GM18909 (cell line): ENCODE results near the gene ZDBF2.
A peak's percentile ranks its signal among the peaks of the same experiment; 100 is the strongest.
"Not testable (repeated sequence)": the region's sequence is repeated elsewhere in the genome, so short reads cannot be mapped to it uniquely, and the experiment has no call there.

ENCODE experiments used
- ATAC-seq: cut with Tn5 transposase; IDR thresholded peaks from one replicate; pipeline ENCODE4 v1.9.1; 2021; ENCODE audit warnings: mild to moderate bottlenecking; ENCODE audit not compliant: unreplicated experiment, poor library complexity

Gene ZDBF2

DNA sequence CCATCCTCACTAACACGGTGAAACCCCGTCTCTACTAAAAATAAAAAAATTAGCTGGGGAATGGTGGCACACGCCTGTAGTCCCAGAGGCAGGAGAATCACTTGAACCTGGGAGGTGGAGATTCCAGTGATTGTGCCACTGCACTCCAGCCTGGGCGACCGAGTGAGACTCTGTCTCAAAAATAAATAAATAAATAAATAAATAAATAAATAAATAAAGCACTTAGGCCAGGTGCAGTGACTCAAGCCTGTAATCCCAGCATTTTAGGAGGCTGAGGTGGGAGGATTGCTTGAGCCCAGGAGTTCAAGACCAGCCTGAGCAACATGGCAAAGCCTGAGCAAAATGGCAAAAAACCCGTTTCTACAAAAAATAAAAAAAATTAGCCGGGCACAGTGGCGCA is 15.8 kb upstream of the ZDBF2 start:
- not testable (repeated sequence) for ATAC-seq

DNA sequence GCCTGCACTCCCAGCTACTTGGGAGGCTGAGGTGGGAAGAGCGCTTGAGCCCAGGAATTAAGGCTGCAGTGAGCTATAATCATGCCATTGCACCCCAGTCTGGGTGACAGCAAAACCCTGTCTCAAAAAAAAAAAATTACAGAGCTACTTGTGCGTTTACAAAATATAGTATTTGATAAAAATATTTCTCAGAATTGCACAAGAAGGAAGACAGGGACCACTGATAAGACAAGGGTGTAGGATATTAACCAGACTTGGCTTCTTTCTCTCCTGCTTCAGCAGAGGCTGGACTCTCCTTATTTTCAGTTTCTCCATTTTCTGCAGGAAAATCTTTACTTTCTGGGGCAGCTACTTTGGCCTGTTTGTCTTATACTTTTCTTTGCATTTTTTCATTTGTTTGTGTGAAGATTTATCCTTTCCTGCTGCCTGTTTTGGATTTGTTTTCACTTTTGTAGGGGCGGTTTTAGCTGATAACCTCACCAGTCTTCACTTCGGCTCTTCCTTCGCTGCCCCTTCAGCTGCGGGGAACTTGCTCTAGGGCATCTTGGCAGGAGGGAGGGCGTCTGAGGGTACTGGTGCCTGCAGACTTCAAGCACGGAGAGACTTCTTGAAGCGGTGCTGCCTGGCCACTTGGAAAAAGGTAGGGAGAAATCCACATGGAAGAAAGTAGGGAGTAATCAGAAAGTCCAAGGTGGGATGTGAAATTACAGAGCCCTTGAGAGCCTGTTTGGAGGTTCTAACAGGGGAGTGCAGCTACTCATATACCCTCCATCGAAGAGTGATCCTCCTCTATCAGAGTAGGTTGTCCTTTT is 14.9 kb upstream of the ZDBF2 start:
- ATAC-seq, result no peak

DNA sequence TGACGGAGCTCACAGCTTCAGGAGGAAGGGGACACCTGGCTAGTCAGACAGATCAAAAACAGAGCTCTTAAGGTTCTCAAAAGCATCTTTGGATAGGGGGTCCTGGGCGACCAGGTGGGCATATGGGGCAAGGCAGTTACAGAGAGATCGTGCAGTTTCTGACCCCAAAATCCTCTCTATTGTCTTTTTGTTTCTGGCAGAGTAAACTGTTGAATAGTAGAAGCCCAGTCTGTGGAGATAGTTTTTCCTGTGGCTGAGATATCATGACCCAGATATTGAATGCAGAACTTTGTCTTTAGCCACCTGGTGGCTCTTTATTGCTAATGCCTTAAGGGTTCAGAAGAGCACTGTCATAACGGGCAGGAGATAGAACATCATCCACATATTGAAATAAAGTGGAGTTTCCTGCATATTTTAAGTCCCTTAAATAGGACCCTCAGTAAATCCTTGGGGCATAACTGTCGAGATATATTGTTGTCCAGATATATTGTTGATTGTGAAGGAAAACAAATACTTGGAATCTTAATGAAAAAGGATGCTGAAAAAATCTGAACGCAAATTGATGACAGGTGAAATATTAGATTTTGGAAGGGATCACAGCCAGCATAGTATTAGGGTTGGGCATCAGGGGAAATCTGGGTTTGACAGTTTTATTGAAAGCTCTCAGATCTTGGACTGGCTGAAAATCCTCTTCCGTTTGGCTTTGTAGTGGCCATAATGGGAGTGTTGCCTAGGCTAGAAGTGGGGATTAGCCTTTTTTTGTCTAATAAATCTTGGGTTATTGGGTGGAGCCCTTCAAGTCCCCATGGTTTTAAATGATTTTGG is 14.1 kb upstream of the ZDBF2 start:
- peak; percentile 89 for ATAC-seq

DNA sequence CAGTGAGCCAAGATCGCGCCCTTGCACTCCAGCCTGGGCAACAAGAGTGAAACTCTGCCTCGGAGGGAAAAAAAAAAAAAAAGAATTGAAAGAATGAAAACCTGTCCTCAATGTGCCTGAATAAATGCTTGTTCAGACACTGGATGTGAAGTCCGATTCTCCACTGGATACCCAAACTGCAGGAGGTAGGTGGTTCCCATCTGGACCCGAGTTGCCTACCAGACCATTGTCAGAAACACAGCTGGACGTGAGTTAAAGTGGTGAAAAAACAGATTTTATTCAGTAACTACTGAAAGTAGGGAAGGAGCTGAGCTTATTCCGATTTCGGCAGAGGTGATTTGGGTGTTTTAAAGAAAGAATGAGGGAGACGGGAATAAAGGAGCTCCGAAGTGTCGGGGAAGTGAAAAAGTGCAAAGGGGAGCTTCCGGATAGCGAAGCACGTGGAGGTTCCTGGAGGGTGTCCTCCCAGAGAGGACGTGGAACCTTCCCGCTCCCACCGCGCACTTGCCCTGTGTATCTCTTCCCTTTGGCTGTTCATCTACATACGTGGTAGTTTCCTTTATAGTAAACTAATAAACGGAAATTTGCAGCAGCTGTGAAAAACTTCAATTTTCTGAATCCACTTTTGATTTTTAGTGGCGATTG is 10.4 kb upstream of the ZDBF2 start:
- no peak for ATAC-seq

DNA sequence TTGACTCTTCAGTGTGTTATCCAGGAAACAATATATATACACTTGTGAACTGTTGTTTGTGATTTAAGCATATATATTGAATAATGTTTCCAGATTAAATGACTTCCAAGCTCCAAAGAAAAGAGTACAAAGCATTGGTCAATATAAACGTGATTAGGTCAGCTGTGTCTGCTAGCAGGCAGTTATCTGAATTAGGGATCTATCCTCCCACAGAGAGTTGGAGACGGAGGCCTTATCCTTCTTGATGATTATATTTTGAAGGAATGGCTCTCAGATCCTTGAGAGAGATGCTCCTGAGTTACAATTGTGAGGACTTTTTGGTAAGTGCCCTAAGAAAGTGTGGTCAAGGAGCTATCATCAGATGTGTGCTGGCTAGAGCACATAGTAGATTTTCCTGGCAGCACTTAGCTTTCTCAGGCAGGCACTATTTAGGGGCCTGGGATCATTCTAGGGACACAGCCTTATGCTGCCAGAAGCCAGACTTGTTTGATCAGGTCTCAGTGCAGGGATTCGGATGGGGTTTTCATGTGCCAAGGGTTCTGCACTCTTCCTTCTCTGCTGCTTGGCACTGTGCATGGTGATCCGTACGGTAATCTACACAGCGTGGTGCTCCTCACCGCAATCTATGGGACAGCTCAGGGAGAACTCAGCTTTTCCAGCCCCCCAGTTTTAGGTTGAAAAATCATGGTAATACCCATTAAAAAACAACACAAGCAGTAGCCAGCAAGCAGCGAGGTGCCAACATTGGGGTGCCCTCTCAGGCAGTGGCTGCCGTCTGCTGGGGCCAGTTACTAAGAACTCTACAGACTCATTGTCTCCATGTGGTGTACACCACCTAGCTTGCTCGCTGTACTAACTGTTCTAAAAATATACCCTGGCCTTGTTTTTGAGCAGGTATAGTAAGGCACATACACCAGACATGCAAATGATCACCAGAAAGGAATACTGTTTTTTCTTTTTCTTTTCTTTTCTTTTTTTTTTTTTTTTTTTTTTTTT is 8.0 kb upstream of the ZDBF2 start:
- ATAC-seq, result no peak

DNA sequence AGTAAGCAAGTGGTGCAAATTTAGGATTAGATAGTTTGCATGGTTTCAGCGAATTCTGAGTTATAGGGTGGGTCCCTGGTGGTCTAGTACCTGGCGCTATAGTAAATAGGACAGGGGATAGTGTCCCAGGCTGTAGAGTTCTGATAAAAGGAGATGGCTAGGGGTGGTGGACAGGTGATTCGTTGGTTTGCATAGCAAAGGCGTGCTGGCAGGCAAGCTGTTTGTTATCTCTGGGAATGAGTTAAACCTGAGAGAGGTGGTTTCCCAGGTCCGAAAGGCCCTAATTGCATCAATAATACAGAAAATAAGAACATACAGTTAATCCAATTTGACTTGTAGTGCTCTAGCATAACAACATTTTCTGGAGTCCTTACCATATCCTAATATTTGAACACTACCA is 6.9 kb upstream of the ZDBF2 start:
- ATAC-seq, result no peak

DNA sequence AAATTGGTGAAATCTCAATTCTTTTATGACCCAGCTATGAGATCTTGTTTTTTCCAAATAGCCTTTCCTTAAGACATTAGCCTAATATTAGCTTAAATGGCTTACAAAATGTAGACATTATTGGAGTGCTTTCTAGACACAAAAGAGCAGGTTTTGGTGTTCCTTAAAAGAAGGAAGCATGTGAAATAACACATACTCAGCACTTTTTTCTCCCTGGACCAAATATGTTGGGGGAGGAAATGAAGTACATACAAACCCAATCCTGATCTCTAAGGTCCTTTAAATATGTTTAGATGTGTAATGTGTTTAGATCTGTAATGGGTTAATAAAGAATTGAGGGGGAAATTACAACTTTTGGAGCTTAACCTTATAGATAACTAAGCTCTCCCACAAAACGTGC is 3.4 kb upstream of the ZDBF2 start:
- no peak for ATAC-seq

DNA sequence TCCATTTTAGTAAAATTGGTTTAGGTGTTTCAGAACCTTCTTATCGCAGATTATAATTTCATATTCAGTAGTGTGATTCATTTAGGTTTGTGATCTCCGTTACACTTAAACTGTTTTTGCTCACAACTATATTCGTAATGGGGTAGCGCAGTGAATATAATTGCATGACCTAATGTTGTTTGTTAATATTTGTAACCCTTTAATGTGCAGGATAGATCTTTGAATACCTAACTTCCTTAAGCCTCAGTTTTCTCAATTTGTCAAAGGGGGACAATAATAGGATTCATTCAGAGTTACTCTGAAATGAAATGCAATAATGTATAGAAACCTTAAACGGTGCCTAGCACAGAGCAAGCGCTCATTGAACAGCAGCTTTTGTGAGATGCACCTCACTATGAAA is 558 bp upstream of the ZDBF2 start:
- no peak for ATAC-seq

DNA sequence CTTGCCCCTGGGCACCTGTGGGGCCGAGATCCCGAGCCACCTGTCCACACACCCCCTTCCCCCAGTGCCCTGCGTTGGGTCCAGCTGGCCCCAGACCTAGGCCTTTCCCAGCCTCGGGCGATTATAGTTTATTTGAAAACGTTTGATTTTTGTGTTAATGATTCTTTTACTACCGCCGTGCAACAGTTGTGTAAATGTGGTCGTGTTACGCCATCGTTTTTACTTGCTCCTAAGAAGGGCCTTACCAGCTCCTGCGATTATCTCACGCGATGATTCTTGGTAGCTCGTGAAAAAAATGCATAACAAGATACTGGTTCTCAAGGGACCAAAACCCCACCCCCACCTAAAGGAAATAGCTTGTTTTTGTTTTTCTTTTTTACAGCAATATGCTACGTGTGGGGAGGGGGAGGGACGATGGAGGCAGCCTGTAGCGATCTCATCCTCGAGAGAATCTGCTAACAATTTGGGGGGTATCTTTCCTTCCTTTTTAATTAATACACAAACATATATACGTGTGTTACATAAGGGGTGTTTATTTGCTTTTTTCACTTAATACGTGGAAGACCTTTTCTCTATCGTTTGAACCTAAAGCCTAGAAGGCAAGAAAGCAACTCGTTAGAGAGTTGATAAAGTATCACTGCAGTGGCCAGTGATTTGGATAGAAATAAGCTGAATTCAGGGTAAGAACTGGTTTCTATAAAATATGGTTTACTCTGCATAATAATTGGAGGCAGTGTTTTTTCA is 1.0 kb downstream of the ZDBF2 start:
- ATAC-seq, result peak; percentile 47

DNA sequence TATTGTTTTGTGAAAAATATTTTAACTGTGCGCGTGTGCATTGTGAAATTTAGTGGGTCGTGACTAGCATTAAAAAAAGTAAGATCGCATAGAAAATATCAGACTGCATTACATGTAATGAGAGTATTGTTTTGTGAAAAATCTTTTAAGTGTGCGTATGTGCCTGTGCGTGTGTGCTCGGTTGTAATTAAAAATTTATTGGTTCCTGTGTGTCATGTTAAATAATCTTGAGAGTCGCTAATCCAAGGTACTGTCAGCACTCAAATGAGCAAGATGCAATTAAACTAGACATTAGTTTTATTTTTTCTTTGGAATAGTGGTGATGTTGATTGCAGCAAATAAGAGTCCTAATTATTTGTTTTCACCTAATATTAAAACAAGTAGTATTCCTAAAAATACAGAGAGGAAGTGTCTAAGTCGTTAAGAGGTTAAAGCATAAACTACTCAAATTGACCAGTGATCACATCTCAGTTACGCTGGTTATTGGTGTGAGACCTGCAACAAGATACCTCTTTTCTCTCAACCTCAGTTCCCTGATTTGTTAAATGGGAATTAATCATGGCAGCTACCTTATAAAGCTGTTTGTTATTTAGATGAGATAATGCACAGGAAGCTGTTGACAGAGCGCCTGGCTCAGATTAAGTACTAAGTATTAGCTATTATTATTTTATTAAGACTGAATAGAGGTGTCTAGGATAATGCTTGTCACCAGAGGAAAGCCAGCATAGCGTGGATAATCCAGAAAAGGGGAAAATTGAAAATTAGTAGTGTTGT is 1.9 kb downstream of the ZDBF2 start:
- no peak for ATAC-seq

DNA sequence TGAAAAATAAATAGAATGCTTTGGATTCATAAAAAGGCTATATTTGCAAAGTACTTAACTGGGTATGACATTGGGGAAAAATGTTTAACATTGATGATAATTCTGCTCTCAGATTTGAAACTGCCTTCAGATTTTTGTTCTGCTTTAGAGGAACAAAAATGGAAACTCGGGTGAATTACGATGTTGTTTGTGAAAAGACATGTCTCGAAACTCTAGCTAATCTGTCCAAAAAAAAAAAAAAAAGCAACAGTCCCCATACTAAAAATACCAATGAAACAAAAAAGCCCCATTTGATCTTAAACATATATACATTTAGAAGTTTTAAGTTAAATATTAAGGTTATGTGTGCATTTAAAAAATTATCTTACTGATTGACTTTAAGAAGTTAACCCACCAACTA is 3.0 kb downstream of the ZDBF2 start:
- ATAC-seq, result no peak

DNA sequence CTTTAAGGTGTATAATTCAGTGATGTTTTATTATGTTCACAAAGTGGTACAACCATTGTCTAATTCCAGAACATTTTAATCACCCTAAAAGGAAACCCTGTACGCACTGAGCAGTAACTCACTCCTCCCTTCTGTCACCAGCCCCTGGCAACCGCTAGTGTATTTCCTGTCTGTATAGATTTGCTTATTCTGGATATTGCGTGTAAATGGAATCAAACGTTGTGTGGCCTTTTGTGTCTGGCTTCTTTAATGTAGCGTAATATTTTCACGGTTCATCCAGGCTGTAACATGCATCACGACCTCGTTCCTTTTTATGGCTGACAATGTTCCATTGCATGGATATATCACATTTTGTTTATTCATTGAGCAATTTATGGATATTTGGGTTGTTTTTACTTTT is 8.3 kb downstream of the ZDBF2 start:
- ATAC-seq, result no peak

DNA sequence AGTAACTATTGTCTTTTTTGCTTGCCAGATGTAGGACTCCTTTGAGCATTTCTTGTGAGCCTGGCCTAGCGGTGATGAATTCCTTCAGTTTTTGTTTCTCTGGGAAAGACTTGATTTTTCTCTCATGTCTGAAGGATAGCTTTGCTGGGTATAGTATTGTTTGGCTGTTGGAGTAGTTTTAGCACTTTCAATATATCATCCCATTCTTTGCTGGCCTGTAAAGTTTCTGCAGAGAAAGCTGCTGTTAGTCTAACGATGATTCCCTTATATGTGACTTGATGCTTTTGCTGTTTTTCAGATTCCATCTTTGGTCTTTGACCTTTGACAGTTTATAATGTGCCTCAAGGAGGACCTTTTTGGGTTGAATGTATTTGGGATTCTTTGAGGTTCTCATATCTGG is 12.7 kb downstream of the ZDBF2 start:
- ATAC-seq, result no peak

DNA sequence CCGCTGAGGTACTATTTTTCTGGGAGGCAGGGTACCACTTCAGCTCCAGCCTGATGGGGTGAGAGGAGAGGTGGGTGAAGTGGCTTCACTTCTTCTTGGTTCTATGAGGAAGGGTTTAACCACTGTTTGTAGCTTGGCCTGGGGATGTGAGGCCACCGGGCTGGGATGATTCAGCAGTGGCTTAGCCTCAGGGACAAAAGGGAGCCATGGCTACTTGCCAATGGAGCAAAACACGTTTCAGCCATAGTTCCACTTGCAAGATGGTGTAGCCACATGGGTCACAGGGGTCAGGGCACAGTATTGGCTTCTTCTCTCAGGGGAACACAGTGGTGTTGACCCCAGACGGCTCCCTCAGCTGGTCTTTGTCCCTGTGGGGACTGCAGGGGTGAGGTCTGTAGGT is 14.9 kb downstream of the ZDBF2 start:
- ATAC-seq, result no peak

DNA sequence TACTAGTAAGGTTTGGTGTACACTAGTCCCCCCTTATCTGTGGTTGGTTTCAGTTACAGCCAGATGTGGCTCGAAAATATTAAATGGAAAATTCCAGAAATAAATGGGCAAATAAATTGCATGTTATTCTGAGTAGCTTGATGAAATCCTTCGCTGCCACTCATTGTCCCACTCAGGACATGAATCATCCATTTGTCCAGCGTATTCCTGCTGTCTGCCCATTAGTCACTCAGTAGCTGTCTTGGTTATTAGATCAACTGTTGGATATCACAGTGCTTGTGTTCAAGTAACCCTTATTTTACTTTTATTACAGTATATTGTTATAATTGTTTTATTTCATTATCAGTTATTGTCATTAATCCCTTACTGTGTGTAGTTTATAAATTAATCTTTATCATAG is 21.7 kb downstream of the ZDBF2 start:
- ATAC-seq, result no peak

DNA sequence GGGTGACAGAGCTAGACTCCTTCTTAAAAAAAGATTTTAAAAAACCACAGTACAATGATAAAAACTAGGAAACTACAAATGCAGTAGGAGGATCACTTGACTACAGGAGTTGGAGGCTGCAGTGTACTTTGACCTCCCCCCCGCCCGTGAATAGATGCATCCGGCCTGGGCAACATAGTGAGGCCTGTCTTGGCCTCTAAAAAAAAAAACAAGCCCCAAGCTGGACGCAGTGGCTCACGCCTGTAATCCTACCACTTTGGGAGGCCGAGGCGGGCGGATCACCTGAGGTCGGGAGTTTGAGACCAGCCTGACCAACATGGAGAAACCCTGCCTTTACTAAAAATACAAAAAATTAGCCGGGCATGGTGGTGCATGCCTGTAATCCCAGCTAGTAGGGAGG is 25.1 kb downstream of the ZDBF2 start:
- not testable (repeated sequence) for ATAC-seq

DNA sequence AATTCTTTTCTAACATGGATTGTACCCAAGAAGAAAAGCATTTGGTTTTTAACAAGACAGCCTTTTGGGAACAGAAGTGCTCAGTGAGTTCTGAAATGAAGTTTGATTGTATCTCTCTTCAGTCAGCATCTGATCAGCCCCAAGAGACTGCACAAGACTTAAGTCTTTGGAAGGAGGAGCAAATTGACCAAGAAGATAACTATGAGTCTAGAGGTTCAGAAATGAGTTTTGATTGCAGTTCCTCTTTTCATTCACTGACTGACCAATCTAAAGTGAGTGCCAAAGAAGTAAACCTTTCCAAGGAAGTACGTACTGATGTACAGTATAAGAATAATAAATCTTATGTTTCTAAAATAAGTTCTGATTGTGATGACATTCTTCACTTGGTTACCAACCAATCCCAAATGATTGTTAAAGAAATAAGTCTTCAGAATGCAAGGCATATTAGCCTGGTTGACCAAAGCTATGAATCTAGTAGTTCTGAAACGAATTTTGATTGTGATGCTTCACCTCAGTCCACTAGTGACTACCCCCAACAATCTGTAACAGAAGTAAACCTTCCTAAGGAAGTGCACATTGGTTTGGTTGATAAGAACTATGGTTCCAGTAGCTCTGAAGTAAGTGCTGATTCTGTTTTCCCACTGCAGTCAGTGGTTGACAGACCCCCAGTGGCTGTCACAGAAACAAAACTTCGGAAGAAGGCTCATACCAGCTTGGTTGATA is 31.2 kb downstream of the ZDBF2 start:
- ATAC-seq, result no peak

DNA sequence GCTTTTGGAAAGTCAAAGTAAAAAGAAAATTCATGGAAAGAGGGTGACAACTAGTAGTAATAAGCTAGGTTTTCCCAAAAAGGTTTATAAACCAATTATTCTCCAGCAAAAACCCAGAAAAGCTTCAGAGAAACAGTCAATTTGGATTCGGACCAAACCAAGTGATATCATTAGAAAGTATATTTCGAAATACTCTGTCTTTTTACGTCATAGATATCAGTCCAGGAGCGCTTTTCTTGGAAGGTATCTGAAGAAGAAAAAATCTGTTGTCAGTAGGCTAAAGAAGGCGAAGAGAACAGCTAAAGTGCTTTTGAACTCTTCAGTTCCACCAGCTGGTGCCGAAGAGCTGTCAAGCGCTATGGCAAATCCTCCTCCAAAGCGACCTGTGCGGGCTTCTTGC is 36.6 kb downstream of the ZDBF2 start:
- ATAC-seq, result no peak
